GM18519 (cell line): Measurements from ENCODE around the gene CDH13.

ENCODE experiments used
- ATAC-seq: cut with Tn5 transposase; IDR thresholded peaks from one replicate; pipeline ENCODE4 v1.9.1; 2021; ENCODE audit warnings: mild to moderate bottlenecking, moderate library complexity; ENCODE audit not compliant: unreplicated experiment, low FRiP score

The CDH13 gene

GRCh38 chr16:83198977-83199376 lies 572.2 kb downstream of the CDH13 start:
- no peak for ATAC-seq

GRCh38 chr16:83200005-83200779 lies 573.4 kb downstream of the CDH13 start:
- no peak for ATAC-seq

GRCh38 chr16:83201748-83202147 lies 575.0 kb downstream of the CDH13 start:
- ATAC-seq, result no peak

DNA sequence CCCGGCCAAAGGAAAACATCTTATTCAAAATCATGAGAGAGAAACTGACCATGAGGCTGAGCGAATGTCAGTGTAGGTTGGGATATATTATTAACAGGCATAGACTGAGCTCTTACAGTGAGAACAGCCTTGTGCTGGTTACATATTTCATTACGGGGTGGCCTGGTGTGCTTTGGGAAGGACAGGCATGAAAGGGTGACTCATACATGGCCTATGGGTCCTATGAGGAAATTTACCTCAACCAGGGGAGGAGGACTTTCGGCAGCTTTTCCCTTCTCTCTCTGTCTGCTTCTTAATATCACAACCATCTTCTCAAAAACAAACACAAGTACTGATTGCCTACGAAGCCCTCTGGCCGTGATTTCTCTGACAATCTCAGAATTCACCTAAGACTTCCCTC lies 579.1 kb downstream of the CDH13 start:
- ATAC-seq, result no peak

- ATAC-seq, result no peak
Observed at GRCh38 chr16:83206426-83206825, 579.7 kb downstream of the CDH13 start.

GRCh38 chr16:83211711-83212110 lies 584.9 kb downstream of the CDH13 start:
- no peak for ATAC-seq

GRCh38 chr16:83212301-83212841 lies 585.6 kb downstream of the CDH13 start:
- no peak for ATAC-seq

GRCh38 chr16:83214671-83215070 lies 587.9 kb downstream of the CDH13 start:
- ATAC-seq, result no peak

DNA sequence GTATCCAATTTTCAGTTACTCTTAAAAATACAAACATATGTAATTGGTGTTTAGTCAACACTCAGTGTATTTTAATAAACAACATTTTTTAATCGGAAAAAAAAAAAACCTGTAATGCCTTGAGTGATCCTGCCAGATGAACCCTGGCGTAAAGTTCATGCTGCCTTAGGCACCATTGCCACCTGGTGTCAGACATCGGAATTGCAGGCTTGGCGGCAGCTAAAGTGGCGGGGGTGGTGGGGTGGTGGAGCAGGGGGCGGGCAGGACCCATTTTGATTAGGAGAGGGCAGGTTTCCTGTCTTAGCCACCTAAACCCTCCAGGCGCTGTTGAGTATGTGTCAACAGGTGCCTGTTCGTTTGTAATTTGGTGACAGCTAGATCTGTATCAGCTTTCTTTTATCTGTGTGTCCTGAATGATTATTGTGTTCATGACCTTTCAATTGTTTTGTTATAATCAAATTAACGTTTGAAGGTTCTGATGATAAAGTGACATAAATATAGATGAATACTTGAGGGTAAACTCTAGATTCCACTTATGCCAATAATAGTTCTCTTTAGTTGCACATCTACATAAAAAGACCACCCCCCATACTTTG lies 588.7 kb downstream of the CDH13 start:
- ATAC-seq, result no peak

DNA sequence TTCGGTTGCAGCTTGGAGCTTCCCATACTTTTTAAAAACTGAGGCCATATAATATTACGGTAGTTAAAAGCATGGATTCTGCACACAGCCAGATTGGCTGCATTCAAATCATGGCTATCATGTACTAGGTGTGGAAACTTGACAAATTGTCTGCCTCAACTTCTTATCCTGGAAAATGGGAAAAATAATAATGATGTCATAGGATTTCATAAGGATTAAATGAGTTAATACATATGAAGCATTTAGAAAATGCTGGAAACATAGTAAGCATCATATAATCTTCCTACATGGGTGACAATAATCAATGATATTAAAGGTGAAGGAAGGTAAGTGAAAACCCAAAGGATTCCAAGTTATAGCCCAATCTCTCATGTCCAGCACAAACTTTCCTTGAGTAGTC lies 592.5 kb downstream of the CDH13 start:
- no peak for ATAC-seq

DNA sequence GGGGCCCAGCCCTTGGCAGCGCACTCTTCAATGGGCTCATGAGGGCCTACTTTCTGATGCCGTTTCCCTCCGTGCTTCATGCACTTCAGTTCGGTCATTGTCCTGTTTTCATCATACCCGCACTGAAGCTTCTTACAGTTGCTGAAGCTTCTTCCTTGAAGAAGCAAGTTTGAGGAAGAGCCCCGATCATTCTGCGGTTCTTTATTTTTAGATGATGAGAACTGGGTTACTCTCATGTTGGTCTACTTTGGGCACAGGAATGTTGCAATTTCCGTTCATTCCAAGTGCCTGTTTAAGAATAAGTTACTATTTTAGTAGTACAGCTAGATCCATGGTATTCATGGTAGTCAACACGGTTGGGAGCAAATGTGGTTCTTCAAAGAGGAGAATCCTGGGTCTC lies 593.3 kb downstream of the CDH13 start:
- ATAC-seq, result no peak

DNA sequence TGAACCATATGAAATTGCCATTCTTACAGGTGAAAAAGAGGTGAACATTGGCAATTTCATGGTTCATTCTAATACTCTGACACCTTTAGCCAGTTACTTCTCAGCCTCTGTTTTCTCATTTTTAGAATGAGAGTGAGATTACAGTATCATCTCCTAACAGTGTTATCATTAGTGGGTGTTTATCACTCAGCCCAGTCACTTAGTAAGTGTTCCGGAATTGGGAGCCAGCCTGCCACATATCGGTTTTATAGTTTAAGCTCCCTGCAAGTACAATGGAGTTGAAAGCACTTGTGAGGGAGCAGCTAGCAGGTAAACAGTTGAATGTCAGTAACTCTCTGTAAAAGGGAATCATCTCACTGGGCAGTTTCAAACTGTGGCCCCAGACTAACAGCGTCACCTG lies 597.9 kb downstream of the CDH13 start:
- no peak for ATAC-seq

DNA sequence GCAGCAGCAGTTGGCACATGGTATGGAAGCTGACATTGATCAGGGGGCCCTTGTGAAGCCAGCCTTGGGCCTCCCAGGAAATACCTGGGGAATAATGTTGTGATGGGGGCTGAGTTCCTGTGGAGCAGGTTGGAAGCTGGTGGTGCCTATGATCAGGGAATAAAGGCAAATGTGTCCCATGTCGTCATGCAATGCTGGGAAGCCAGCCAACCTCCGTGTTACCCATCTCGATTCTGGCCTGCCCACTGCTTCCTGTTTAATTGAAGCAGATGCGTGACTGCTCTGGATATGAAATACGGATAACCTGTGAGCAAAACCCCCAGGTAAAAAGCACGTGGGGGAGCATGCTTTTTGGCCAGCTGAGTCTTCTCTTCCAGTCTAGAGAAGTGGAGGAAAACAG lies 600.6 kb downstream of the CDH13 start:
- ATAC-seq, result no peak

GRCh38 chr16:83231729-83232128 lies 605.0 kb downstream of the CDH13 start:
- ATAC-seq, result no peak

DNA sequence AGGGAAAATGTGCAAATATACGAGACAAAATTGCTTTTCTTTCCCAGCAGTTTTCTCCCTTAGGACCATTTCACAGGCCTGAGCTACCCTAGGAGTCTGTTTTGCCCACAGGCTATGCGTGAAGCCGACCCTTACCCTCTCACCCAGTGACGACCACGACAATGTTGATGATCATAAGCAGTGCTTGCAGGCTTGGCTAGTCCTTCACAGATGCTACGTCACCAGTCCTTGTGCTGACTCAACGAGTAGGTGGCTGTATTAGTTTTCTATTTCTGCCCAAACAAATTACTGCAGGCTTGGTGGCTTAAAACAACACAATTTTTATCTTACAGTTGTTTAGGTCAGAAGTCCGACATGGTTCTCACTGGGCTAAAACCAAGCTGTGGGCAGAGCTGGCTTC lies 606.4 kb downstream of the CDH13 start:
- ATAC-seq, result no peak

GRCh38 chr16:83238949-83239691 lies 612.4 kb downstream of the CDH13 start:
- no peak for ATAC-seq

DNA sequence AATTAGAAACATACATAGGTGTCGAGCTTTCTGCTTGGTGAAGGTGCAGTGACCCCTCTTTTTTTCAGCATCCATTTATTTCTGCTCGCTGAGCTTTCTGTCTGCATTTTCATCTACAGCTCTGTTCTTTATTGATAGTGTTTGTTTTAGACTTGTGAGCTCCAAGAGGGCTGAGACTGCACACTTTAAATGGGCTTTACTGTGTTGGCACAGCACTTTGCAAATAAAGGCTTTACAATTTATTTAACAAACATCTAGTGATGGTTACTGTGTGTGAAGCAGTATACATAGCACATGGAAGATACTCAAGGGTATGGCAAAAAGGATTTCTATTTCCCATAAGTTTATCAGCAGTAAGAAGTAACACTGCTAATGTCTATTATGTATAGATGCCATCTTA lies 617.3 kb downstream of the CDH13 start:
- ATAC-seq, result no peak

DNA sequence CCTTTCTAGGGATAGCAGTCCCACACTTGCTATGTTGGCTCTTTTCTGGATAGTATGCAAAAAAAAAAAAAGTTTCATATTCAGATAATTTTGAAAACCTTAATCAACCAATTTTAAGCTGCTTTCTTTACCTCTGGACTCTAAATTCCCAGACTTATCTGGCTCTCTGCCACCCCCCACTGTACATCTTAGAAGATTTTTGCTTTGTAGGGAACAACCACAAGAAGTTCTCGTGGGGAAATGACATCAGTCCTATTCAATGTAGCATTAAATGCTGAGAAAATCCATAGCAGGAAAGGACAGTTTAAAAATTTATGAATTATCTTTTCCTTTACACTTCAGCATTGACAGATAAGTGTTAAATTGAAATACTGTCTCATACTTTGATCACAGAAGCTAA lies 618.3 kb downstream of the CDH13 start:
- no peak for ATAC-seq

GRCh38 chr16:83247767-83248372 lies 621.1 kb downstream of the CDH13 start:
- ATAC-seq, result no peak

- no peak for ATAC-seq
Observed at GRCh38 chr16:83248735-83249463, 622.1 kb downstream of the CDH13 start.
